GM19238 (cell line): ENCODE data around the gene CD300LF.

Experiments used
- DNase-seq: peaks from one replicate; pipeline ENCODE4 v3.0.0; 2011; ENCODE audit warnings: low spot score; ENCODE audit not compliant: insufficient read length

Gene CD300LF

DNA sequence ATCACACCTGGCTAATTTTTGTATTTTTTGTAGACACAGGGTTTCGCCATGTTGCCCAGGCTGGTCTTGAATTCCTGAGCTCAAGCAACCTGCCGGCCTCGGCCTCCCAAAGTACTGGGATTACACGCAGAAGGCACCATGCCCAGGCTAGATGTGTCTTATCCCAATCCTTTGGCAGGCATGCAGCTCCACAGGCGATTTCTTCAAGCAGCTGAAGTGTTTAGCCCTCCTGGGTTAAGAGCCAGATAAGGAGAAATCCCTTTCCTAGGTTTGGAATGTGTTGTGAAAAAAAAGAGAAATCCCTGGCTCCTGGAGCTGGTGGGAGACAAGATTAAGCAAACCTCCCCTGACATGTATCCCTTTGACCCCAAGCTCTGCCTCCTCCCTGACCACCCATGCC is 33.7 kb upstream of the CD300LF start:
- no peak for DNase-seq

DNA sequence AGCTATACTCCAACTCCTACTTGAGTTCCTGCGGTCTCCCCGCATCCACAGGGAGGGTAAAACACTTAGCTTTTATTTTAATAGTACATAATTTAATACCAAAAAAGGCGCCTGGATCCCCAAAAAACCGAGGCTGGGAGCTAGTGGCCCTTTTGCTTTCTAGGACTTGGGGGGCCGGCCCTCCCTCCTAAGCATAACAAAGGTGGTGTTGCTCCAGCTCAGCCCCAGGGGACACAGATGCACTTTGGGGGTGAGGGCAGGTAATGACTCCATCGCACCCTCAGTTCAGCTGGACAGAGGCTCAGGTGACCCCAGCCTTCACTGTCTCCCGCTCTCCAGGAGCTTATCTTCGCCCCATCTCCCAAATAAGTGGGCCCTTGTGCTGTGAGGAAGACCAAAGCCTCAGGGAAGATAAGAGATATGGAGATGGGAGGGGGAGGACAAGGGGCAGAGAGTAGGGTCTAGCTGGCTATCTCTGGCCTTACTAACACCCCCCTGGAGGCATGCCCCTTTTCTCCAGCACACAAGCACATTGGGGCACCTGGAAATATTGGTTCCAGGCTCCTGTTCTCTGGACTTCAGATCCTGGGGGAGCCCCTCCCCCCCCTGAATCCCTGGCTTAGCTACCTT is 32.9 kb upstream of the CD300LF start:
- no peak for DNase-seq

DNA sequence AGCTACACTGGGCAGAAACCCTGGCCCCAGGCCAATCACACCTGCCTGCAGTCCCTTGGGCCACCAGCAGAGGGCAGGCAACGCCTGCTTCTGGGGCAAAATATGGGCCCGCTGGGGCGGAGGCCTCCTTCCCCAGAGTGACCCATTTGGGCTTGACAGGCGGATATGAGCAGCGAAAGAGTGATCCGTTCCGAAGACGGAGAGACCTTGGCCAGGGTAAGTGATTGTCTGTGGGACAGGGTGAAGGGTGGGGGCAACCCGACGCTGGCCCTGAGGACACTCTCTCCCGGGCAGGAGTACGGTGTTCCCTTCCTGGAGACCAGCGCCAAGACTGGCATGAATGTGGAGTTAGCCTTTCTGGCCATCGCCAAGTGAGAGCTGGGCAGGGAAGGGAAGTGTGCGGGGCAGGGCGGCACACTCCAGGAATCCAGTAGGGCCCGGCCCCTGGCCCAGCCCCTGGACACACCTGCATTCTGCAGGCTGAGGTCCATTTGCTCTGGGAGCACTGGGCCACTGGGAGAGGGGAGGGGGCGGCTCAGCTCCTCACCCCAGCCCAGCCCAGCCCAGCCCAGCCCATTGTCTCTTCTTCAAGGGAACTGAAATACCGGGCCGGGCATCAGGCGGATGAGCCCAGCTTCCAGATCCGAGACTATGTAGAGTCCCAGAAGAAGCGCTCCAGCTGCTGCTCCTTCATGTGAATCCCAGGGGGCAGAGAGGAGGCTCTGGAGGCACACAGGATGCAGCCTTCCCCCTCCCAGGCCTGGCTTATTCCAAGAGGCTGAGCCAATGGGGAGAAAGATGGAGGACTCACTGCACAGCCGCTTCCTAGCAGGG is 32.2 kb upstream of the CD300LF start:
- peak; percentile 72 for DNase-seq

DNA sequence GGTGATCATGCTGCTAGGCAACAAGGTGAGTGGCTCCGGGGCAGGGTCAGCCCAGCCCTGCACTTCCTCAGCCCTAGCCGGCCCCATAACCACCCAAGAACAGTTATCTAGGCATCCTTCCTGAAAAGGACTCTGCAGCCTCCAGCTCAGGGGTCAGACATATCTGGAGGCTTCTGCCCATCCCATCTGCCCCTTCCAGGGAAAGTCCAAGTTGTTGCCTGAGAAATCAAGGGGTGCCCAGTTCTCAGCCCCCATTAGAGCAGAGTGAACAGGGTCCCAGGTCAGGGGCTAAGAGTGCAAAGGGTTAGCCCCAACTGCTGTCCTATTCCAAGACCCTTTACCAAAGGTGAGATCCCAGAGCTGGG is 31.6 kb upstream of the CD300LF start:
- DNase-seq: no peak

DNA sequence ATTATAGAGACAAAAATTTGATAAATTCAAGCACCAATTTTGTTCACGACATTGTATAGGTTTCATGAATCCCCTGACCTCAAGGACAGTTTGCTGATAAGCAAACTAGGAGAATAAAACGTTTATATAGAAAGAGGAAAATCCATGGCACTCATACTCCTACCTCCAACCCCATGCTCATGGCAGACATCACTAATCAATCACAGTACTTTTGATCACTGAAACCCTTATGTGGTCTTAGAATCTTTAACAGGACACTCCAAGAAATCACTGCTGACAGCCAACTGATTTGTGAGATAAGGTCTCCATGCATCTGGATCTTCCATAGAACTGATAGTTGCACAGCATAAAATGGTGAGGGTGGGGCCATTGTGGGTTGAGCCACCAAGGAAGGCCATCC is 31.0 kb upstream of the CD300LF start:
- no peak for DNase-seq

DNA sequence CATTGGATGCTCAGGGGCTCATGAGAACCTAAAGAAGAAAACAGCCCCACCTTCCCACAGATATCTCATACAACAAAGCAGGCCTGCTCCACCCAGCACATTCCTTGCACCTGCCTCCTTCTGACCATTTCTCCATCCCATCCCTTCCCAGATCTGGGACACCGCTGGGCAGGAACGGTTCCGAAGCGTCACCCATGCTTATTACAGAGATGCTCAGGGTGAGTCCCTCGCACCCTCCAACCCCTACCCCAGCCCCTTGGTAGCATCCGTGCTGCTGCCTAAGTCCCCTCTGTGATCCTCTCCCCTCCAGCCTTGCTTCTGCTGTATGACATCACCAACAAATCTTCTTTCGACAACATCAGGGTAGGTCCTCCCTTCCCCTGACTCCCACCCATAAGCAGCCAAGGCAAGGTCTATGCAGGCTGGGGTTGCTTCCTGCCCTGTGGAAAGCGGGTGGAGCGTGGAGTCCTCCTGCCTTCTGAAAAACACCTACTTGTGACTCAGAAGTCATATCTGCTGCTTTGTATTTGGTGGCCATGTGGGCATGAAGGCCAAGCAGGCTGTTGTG is 30.3 kb upstream of the CD300LF start:
- DNase-seq: no peak

DNA sequence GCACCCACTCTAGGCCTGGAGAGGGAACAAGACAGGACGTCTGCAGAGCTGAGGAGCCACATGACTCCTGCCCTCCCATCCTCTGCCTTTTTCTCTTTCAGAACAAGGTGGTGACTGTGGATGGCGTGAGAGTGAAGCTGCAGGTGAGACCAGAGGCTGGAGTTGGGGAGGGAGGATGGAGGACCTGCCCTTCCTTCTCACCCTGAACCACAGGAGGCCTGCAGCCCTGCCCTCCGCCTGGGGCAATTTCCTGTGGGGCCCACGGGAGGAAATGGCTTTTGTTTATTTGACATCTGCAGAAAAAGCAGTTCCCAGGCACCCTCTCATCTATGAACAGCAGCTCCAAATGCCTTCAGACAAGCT is 29.4 kb upstream of the CD300LF start:
- DNase-seq: peak; percentile 67

DNA sequence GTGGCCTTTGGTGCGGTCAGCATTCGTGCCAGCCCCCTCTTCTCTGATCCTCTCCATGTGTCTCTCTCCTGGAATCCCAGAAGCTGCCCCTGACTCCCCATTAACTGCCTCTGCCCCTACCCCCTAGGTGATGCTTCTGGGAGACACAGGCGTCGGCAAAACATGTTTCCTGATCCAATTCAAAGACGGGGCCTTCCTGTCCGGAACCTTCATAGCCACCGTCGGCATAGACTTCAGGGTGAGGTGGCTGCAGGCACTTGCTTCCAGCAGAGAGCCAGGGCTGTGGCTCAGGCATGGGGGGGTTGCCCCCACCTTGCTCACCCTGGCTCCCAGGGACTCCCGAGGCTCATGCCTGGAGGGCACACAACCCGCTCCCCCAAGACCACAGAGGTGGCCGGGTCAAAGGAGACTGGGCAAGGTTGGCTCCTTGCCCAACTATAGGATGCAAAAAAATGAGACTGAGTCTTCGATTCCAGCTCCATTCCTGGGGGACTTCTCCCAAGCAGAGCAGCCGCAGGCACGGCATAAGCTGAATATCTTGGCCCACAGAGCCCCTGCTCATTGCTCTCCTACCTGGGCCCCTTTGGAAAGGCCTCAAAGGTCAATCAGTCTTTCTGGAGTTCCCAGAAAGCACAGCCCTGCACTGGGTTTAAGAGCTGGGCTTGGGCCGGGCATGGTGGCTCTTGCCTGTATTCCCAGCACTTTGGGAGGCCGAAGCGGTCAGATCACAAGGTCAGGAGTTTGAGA is 28.1 kb upstream of the CD300LF start:
- DNase-seq: no peak

DNA sequence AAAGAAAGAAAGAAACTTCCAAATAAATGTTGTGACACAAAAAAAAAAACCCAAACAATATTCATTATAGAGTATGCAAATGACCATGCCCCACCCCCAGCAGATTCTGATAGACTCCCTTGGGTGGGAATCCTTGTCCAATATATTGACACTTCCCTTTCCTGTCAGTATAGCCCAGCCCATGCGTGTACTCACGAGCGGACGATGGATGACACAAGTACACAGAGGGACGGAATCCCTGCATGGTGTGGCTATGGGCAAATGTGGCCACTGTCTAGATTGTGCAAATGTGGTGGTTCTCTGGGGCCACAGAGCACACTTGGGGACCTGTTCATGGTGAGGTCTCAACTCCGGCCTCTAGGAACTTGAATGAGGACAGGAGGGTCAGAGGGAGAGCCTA is 27.4 kb upstream of the CD300LF start:
- no peak for DNase-seq

DNA sequence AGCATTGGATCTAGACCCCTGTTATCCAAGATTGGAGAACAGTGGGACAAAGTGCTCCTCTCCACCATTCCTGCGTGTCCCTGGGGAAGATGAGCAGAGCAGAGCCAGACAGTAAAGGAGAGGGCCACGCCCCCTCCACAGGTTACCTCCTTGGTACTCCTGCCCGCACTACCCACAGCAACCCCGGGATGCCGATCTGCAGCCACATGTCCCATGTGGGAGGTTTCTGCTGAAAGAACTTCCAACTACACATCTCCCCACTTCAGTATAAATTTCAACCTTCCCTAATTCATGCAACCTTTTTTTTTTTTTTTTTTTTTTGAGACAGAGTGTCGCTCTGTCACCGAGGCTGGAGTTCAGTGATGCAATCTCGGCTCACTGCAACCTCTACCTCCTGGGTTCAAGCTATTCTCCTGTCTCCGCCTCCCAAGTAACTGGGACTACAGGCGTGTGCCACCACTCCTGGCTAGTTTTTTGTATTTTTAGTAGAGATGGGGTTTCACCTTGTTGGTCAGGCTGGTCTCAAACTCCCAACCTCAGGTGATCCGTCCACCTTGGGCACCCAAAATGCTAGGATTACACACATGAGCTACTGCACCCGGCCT is 26.6 kb upstream of the CD300LF start:
- DNase-seq: no peak

DNA sequence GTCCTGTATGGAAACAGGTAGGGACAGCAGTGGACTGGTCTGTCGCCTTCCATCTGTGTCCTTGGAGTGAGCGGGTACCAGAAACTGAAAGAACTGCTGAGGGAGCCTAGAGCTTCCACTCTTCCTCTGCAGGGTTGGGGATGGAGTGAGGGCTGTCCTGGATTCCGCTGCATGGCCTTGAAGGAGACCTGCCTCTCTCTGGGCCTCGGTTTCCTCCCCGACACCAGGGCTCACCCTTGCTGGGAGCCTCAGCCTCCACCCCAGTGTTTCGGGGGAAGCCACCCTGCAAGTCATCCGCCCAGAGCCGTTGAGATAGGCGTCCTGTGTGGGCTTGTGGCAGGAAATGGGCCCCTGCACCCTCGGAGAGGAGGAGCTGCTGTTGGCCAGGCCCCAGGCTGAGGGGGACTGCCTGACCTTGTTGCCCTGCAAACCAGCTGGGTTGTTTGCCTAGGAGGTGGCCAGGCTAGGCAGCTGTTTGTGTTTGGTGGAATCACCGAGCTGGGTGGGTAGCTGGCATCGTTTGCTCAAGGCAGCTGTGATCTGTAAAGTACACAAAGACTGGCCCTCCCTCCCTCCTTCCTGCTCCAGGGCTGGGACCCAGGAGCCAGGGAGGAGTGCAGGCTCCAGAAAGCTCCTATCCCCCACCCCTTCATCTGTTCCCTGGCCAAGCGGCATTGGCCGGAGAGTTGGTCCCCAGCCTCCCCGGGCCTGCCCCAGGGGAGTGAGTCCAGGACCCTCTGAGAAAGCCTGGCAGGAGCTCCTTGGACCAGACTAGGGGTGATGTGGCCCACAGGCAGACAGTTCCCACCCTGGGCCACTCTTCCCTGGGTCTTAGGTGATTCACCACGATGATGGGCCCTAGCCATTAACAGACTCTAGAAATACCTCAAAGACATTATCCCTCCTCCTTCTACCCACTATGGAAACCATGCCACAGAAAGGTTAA is 25.6 kb upstream of the CD300LF start:
- DNase-seq: peak; percentile 76

DNA sequence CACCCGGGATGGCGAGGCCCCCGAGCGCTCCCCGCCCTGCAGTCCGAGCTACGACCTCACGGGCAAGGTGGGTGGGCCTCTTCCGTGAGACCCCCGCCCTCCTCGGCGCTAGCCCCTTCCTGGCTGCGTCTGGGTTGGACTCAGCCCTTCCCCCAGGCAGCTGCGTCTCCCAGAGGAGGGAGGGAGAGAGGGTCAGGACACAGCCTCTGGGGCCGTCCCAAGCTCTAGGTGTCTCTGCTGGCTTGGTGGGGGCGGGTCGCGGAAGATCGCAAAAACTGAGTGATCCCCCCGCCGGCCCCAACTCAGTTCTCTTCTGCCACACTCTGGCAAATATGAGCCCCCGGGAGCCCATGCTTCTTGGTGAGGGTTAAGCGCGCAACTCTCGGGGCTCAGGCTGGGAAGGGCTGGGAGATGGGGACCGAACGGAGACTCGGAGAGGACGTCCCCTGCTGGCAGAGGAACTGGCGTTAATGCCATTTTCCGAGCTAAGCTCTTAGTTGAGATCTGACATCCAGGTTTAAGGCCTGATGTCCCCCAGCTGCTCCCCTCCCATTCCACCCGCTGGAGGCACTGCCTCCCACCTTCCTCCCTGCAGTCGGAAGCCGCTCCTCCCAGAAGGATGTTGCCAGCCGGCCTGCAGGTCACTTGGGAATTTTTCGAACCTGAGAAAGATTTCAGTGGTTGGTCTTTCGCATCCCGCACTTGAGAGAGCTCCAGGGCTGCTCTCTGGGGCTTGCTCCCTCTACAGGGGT is 24.8 kb upstream of the CD300LF start:
- DNase-seq: no peak

DNA sequence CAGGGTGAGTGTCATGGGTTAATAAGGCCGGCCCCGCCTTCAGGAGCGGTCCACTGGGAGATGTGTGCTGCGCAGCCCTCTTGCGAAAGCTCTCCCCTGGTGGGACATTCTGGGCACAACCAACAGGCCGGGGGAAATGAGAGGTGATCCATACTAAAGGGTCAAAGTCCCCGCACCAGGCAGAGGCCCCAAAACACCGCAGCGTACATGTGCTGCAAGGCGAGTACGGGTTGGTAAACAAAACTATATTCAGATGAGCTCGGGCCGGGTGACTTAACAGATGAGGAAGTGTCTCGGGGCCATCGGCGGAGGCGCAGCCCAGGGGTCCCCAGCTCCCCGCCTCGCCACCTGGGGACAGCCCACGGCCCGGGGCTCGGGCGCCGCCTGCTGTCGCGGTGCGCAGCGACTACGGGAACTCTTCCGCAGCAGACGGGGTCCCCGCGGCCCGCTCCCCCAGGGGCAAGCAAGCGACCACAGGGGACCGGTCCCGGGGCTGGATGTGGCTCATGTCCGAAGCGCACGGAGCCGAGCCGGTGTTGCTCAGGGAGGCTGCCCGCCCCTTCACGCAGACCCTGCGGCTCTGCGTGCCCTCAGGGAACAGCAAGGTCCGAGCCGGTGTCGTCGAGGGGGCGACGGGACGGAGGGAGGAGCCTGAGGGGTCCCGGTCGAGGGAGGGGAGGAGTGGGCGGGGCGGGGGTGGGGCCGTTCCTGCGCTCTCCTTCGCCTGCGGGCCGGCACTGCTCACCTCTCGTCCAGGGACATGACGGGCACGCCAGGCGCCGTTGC is 24.0 kb upstream of the CD300LF start, which contains the start of gene RAB37:
Gene RAB37, plus strand, starts transcription at position 744 of the 786 bp plus-strand sequence. Its CDS starts 17 bp downstream, at position 761.
- no peak for DNase-seq

DNA sequence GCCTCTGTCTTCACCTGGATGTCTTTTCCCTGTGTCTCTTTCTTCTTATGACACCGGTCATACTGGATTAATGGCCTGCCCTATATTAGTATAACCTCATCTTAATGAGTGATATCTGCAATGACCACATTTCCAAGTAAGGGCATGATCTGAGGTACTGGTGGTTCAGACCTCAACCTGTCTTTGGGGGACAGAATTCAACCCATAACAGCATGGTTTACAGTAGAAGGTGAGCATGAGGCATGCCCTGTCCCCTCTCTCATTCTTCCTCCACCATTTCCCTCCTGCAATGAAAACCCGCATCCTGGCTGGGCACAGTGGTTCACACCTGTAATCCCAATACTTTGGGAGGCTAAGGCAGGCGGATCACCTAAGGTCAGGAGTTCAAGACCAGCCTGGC is 21.5 kb upstream of the CD300LF start:
- no peak for DNase-seq

DNA sequence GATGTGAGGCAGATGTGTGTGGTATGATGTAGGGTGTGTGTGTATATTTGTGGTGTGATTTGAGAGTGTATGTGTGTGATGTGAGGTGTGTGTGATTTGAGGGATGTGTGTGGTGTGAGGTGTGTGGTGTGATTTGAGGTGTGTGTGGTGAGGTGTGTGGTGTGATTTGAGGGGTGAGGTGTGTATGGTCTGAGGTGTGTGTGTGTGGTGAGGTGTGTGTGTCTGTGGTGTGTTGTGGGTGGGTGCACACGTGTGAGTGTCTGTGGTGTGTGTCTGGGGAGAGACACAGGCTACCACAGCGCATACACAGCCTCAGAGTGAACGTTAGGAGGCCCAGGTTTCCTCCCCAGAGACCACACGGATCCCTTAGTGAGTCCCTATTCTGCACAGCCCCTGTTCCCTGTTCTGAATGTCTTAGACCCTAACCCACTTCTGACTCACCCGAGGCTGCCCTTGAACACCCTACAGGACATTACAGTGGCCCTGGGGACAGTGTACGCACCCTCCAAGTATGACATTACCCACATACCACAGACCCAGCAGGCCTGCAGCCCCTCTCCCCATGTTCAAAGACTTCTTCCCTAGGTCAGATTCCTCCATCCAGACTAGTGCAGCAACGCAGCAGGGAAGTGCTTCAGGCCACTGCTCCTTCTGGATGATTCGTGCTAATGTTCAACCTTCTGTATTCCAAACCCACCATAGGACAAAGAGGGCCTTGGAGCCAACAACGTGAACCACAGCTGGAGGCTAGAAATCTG is 20.8 kb upstream of the CD300LF start:
- DNase-seq: no peak

DNA sequence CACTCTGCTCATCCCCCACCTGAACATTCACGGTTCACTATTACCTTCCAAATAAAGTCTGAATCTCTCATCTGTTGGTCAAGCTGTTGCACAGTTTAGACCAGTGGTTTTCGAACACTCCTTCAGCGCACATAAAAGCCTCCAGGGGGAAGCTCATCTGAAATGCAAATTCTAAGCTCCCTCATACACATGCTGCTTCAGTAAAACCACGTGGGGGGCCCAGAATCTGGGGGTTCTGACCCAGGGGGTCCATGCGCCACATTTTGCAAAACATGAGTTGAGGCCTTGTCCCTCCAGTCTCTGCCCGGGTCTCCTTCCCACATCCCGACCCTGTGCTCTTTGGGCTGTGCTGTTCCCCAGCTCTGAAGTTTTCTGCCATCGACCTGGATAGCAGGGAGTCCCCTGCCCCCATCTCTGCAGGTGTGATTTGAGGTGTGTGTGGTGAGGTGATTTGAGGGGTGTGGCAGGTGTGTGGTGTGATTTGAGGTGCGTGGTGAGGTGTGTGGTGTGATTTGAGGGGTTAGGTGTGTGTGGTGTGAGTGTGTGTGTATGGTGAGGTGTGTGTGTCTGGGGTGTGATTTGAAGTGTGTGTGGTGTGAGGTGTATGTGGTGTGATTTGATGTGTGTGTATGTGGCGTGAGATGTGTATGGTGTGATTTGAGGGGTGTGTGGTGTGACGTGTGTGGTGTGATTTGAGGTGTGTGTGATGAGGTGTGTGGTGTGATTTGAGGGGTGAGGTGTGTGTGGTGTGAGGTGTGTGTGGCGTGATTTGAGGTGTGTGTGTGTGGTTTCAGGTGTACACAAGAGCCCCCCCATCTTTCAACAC is 19.5 kb upstream of the CD300LF start:
- no peak for DNase-seq

DNA sequence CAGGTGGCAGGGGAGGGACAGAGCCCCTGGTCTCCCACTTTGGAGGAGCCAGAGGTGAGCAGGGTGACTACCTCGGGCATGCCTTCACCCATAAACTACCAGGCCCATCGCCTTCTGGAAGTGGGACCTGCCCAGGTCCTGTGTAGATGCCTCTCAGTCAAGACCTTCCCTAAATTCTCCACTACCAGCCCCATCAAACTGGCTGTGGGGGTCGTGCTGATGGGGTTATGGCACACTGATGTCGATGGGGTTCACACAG is 18.6 kb upstream of the CD300LF start:
- DNase-seq: no peak
